GM15510 (cell line): Measurements from ENCODE around the gene CYP1B1.

Experiments used
- POLR2A ChIP-seq: IDR thresholded peaks from 3 replicates; pipeline ENCODE4 v1.6.1; 2011; ENCODE audit warnings: borderline replicate concordance; ENCODE audit not compliant: insufficient read length; ENCODE audit errors: extremely low read depth

CYP1B1 gene

GRCh38 chr2:38091760-38092159, 15.8 kb upstream of the CYP1B1 start:
- TF ChIP-seq POLR2A = no peak

- TF ChIP-seq POLR2A = no peak
Observed at GRCh38 chr2:38090928-38091327, 15.0 kb upstream of the CYP1B1 start.

GRCh38 chr2:38080346-38080745, 4.4 kb upstream of the CYP1B1 start:
- no peak for TF ChIP-seq POLR2A

GRCh38 chr2:38079116-38080052, 3.4 kb upstream of the CYP1B1 start:
- TF ChIP-seq POLR2A = no peak

- no peak for TF ChIP-seq POLR2A
Observed at GRCh38 chr2:38077431-38077769, 1.4 kb upstream of the CYP1B1 start.

- no peak for TF ChIP-seq POLR2A
Observed at GRCh38 chr2:38076710-38077430, 919 bp upstream of the CYP1B1 start.

- TF ChIP-seq POLR2A = no peak
Observed at GRCh38 chr2:38076152-38076709, 280 bp upstream of the CYP1B1 start.

GRCh38 chr2:38074764-38075506, 1.0 kb downstream of the CYP1B1 start:
- TF ChIP-seq POLR2A = no peak

GRCh38 chr2:38074058-38074763, 1.7 kb downstream of the CYP1B1 start:
- no peak for TF ChIP-seq POLR2A

GRCh38 chr2:38073211-38074057, 2.5 kb downstream of the CYP1B1 start:
- no peak for TF ChIP-seq POLR2A

GRCh38 chr2:38070438-38070837, 5.5 kb downstream of the CYP1B1 start:
- no peak for TF ChIP-seq POLR2A

- no peak for TF ChIP-seq POLR2A
Observed at GRCh38 chr2:38068234-38068633, 7.7 kb downstream of the CYP1B1 start.

- TF ChIP-seq POLR2A = no peak
Observed at GRCh38 chr2:38066421-38067115, 9.4 kb downstream of the CYP1B1 start.
